GM12878 (cell line): Measurements from ENCODE around the gene HDAC9.

Experiments
- CTCF ChIP-seq, 3 experiments: IDR thresholded peaks in 2 of 3; conservative IDR thresholded peaks in 1 of 3; 2 replicates each; pipeline ENCODE4 v1.5.1; 2011; ENCODE audit warnings: low read depth in 3 of 3, low read length in 3 of 3, mild to moderate bottlenecking in 3 of 3, control low read depth in 2 of 3, moderate library complexity in 2 of 3, inconsistent platforms in 1 of 3, mixed read lengths in 1 of 3; ENCODE audit not compliant: control insufficient read depth in 2 of 3, insufficient read depth in 1 of 3; ENCODE audit errors: extremely low read depth in 1 of 3
- YY1 ChIP-seq: IDR thresholded peaks from 2 replicates; pipeline ENCODE4 v1.6.1; 2011; ENCODE audit warnings: low read depth, mild to moderate bottlenecking, low read length

GRCh38 chr7:18517646-18518045, 22.1 kb downstream of the HDAC9 start:
- TF ChIP-seq CTCF (IDR thresholded peaks at IDR 0.05 in 2 of 3, conservative IDR thresholded peaks at IDR 0.05 in 1 of 3; ENCODE audit: control insufficient read depth in 2 of 3, extremely low read depth in 1 of 3, insufficient read depth in 1 of 3, low read depth in 3 of 3, low read length in 3 of 3) (no peak), YY1 (no peak)
